H1 (cell line): ENCODE measurements around the gene QRICH1. TPM values are rescaled to one million over a fixed set of nuclear protein-coding genes. Genes with fewer than 3 reads are reported as not detected.
A peak's percentile ranks its signal among the peaks of the same experiment; 100 is the strongest.

Experiments
- CTCF ChIA-PET: fragments of 300-600 bp; sonication (Branson Sonifier 250); formaldehyde crosslinking; loops from one replicate; lab custom pipeline; 2021; ENCODE audit not compliant: partially characterized antibody; lab: Charles Lee
- POLR2A ChIA-PET: fragments of 300-600 bp; sonication (Branson Sonifier 250); formaldehyde crosslinking; loops from one replicate; lab custom pipeline; 2021; ENCODE audit warnings: inconsistent platforms; ENCODE audit not compliant: partially characterized antibody; lab: Charles Lee
- DNase-seq, 2 experiments: peaks; one replicate each; pipeline versions ENCODE4 v3.0.0 to v3.0.0-alpha.2; 2010 to 2022; ENCODE audit warnings: low spot score in 2 of 2, low read depth in 1 of 2, mixed read lengths in 1 of 2
- FAIRE-seq: peaks from 2 replicates; lab custom pipeline; 2011; peaks lifted over from hg19 to GRCh38; lab: Jason Lieb, UNC
- H2AFZ ChIP-seq: 2 replicates; pipeline ENCODE4 v1.8.1; 2012; ENCODE audit warnings: low read length, inconsistent platforms
- H2AK5ac ChIP-seq: 2 replicates; pipeline ENCODE4 v1.6.1; 2013; ENCODE audit warnings: low read depth, low read length
- H2BK120ac ChIP-seq: replicated peaks from 2 replicates; pipeline ENCODE3; 2013; ENCODE audit warnings: low read depth, low read length, inconsistent platforms
- H2BK12ac ChIP-seq: 2 replicates; pipeline ENCODE4 v1.6.1; 2013; ENCODE audit warnings: low read depth, low read length
- H2BK15ac ChIP-seq: 2 replicates; pipeline ENCODE4 v1.6.1; 2013; ENCODE audit warnings: low read length
- H2BK20ac ChIP-seq: 2 replicates; pipeline ENCODE4 v1.6.1; 2013; ENCODE audit warnings: low read length
- H2BK5ac ChIP-seq: 2 replicates; pipeline ENCODE4 v1.6.1; 2013; ENCODE audit warnings: low read depth, low read length
- H3K14ac ChIP-seq: 2 replicates; pipeline ENCODE4 v1.6.1; 2013; ENCODE audit warnings: inconsistent platforms; ENCODE audit not compliant: insufficient read length
- H3K18ac ChIP-seq: 2 replicates; pipeline ENCODE4 v1.6.1; 2013; ENCODE audit warnings: low read length; ENCODE audit errors: extremely low read depth
- H3K23ac ChIP-seq: 2 replicates; pipeline ENCODE4 v1.6.1; 2013; ENCODE audit warnings: inconsistent platforms; ENCODE audit not compliant: insufficient read length
- H3K23me2 ChIP-seq: 2 replicates; pipeline ENCODE4 v1.6.1; 2013; ENCODE audit warnings: low read depth, low read length
- H3K27ac ChIP-seq: 2 replicates; pipeline ENCODE4 v1.6.1; 2011; ENCODE audit warnings: low read depth, low read length, inconsistent platforms
- H3K27me3 ChIP-seq, 4 experiments: replicated peaks in 1 of 4; 1 replicate in 1 of 4; 2 replicates in 3 of 4; pipeline versions ENCODE4 v1.6.1 to v1.8.1; 2011 to 2013; ENCODE audit warnings: low read length in 3 of 4, mild to moderate bottlenecking in 3 of 4, inconsistent platforms in 2 of 4, mixed read lengths in 2 of 4, moderate library complexity in 1 of 4; ENCODE audit not compliant: control insufficient read depth in 3 of 4, insufficient read depth in 3 of 4; ENCODE audit errors: extremely low read depth in 1 of 4
- H3K36me3 ChIP-seq, 4 experiments: 2 replicates each; pipeline versions ENCODE4 v1.6.1 to v1.8.1; 2011 to 2013; ENCODE audit warnings: mild to moderate bottlenecking in 4 of 4, low read length in 3 of 4, moderate library complexity in 2 of 4, control low read depth in 1 of 4, inconsistent platforms in 1 of 4; ENCODE audit not compliant: insufficient read depth in 4 of 4, control insufficient read depth in 2 of 4
- H3K4ac ChIP-seq: replicated peaks from 2 replicates; pipeline ENCODE3; 2013; ENCODE audit warnings: low read length, low read depth, mixed read lengths, inconsistent platforms; ENCODE audit not compliant: insufficient read length
- H3K4me1 ChIP-seq, 4 experiments: replicated peaks in 1 of 4; 1 replicate in 1 of 4; 2 replicates in 3 of 4; pipeline versions ENCODE4 v1.6.1 to v1.8.1; 2011 to 2013; ENCODE audit warnings: low read length in 3 of 4, inconsistent platforms in 2 of 4, mixed read lengths in 1 of 4; ENCODE audit not compliant: insufficient read depth in 4 of 4, control insufficient read depth in 3 of 4
- H3K4me2 ChIP-seq, 2 experiments: 2 replicates each; pipeline versions ENCODE4 v1.6.1 to v1.8.1; 2011 to 2013; ENCODE audit warnings: low read depth in 2 of 2, low read length in 2 of 2, control low read depth in 1 of 2, inconsistent platforms in 1 of 2, mild to moderate bottlenecking in 1 of 2; ENCODE audit not compliant: insufficient read depth in 1 of 2
- H3K4me3 ChIP-seq, 4 experiments: fragments of 200-600, 300-600 bp in 1 of 4; sonication (generic), shearing (Covaris generic), sonication (Bioruptor Twin) in 1 of 4; 2 replicates each; pipeline versions ENCODE4 v1.5.1 to v1.8.1; 2011 to 2016; ENCODE audit warnings: low read length in 4 of 4, low read depth in 3 of 4, control low read depth in 2 of 4, inconsistent platforms in 2 of 4, mild to moderate bottlenecking in 2 of 4, mixed read lengths in 1 of 4, moderate library complexity in 1 of 4; ENCODE audit not compliant: insufficient read depth in 2 of 4; ENCODE audit errors: extremely low read depth in 1 of 4
- H3K56ac ChIP-seq: replicated peaks from 2 replicates; pipeline ENCODE3; 2013; ENCODE audit warnings: low read depth, mild to moderate bottlenecking, mixed read lengths, low read length, inconsistent platforms; ENCODE audit not compliant: insufficient read length
- H3K79me1 ChIP-seq: 2 replicates; pipeline ENCODE4 v1.6.1; 2013; ENCODE audit warnings: low read depth, low read length, control low read depth
- H3K79me2 ChIP-seq, 2 experiments: 2 replicates each; pipeline versions ENCODE4 v1.6.1 to v1.8.1; 2012 to 2013; ENCODE audit warnings: low read length in 2 of 2, mild to moderate bottlenecking in 2 of 2, inconsistent platforms in 1 of 2; ENCODE audit not compliant: insufficient read depth in 2 of 2, control insufficient read depth in 1 of 2
- H3K9ac ChIP-seq, 4 experiments: replicated peaks in 1 of 4; 1 replicate in 1 of 4; 2 replicates in 3 of 4; pipeline versions ENCODE4 v1.6.1 to v1.8.1; 2011 to 2013; ENCODE audit warnings: low read depth in 3 of 4, low read length in 3 of 4, control low read depth in 2 of 4, mild to moderate bottlenecking in 2 of 4, moderate library complexity in 2 of 4, inconsistent platforms in 1 of 4; ENCODE audit errors: extremely low read depth in 1 of 4
- H3K9me3 ChIP-seq, 2 experiments: 2 replicates each; pipeline versions ENCODE4 v1.6.1 to v1.8.1; 2012 to 2013; ENCODE audit warnings: mild to moderate bottlenecking in 2 of 2, moderate library complexity in 2 of 2, control low read depth in 1 of 2, inconsistent platforms in 1 of 2, low read depth in 1 of 2, low read length in 1 of 2, mixed read lengths in 1 of 2; ENCODE audit not compliant: insufficient read depth in 2 of 2
- H4K20me1 ChIP-seq, 2 experiments: replicated peaks in 1 of 2; 2 replicates each; pipeline versions ENCODE3 to v1.8.1; 2011 to 2013; ENCODE audit warnings: inconsistent platforms in 2 of 2, low read length in 2 of 2, mild to moderate bottlenecking in 1 of 2; ENCODE audit not compliant: insufficient read depth in 2 of 2, control insufficient read depth in 1 of 2
- H4K5ac ChIP-seq: 2 replicates; pipeline ENCODE4 v1.6.1; 2013; ENCODE audit warnings: low read length, low read depth, mixed read lengths, inconsistent platforms; ENCODE audit not compliant: insufficient read length
- H4K8ac ChIP-seq: 2 replicates; pipeline ENCODE4 v1.8.0; 2013; ENCODE audit warnings: mild to moderate bottlenecking, moderate library complexity, low read length, inconsistent platforms; ENCODE audit not compliant: insufficient read depth; ENCODE audit errors: extremely low read depth
- H4K91ac ChIP-seq: replicated peaks from 2 replicates; pipeline ENCODE3; 2013; ENCODE audit warnings: low read length, mixed read lengths, inconsistent platforms; ENCODE audit not compliant: insufficient read length
- ASH2L ChIP-seq: fragments of 200-600, 300-600 bp; sonication (generic); IDR thresholded peaks from one replicate; pipeline ENCODE4 v1.7.1; 2017; ENCODE audit warnings: low read length
- CBX5 ChIP-seq: fragments of 300-800, 300-1000 bp; sonication (generic); IDR thresholded peaks from 2 replicates; pipeline ENCODE4 v1.7.1; 2016; ENCODE audit warnings: antibody characterized with exemption, low read length, low read depth
- CHD2 ChIP-seq: IDR thresholded peaks from 2 replicates; pipeline ENCODE4 v1.6.1; 2012; ENCODE audit warnings: low read length, improper control_type of control experiment
- CTBP2 ChIP-seq: IDR thresholded peaks from 2 replicates; pipeline ENCODE4 v1.7.0; 2011; ENCODE audit warnings: borderline replicate concordance, mild to moderate bottlenecking, moderate library complexity, mixed read lengths, low read length; ENCODE audit not compliant: insufficient read depth, insufficient read length
- HDAC2 ChIP-seq, 2 experiments: fragments of 300-600 bp in 1 of 2; sonication (generic) in 1 of 2; IDR thresholded peaks; 2 replicates each; pipeline ENCODE4 v1.6.1; 2011 to 2012; ENCODE audit warnings: low read depth in 2 of 2, low read length in 2 of 2, mild to moderate bottlenecking in 2 of 2, moderate library complexity in 2 of 2, borderline replicate concordance in 1 of 2, inconsistent platforms in 1 of 2
- POLR2A ChIP-seq, 2 experiments: IDR thresholded peaks; 1 replicate in 1 of 2; 2 replicates in 1 of 2; pipeline ENCODE4 v1.6.1; 2011; ENCODE audit warnings: low read depth in 2 of 2, low read length in 2 of 2, mild to moderate bottlenecking in 2 of 2; ENCODE audit errors: control extremely low read depth in 1 of 2
- POLR2AphosphoS5 ChIP-seq: IDR thresholded peaks from 2 replicates; pipeline ENCODE4 v1.6.1; 2011; ENCODE audit warnings: low read depth, low read length
- RFX5 ChIP-seq: IDR thresholded peaks from 2 replicates; pipeline ENCODE4 v1.6.1; 2011; ENCODE audit warnings: low read depth, low read length, improper control_type of control experiment, borderline replicate concordance
- SIN3A ChIP-seq, 2 experiments: IDR thresholded peaks in 1 of 2; conservative IDR thresholded peaks in 1 of 2; 2 replicates each; pipeline ENCODE4 v1.6.1; 2011 to 2012; ENCODE audit warnings: low read length in 2 of 2, improper control_type of control experiment in 1 of 2, low read depth in 1 of 2, mild to moderate bottlenecking in 1 of 2
- SIRT6 ChIP-seq: IDR thresholded peaks from one replicate; pipeline ENCODE4 v1.7.1; 2012; ENCODE audit warnings: low read length, inconsistent platforms
- TBP ChIP-seq: IDR thresholded peaks from 2 replicates; pipeline ENCODE4 v1.6.1; 2011; ENCODE audit warnings: low read depth, low read length, improper control_type of control experiment
- TEAD4 ChIP-seq: IDR thresholded peaks from 2 replicates; pipeline ENCODE4 v1.6.1; 2012; ENCODE audit warnings: low read depth, low read length, inconsistent platforms, mixed read lengths
- USF2 ChIP-seq: IDR thresholded peaks from 2 replicates; pipeline ENCODE4 v1.6.1; 2011; ENCODE audit warnings: low read length, improper control_type of control experiment
- WGBS, 2 experiments: shearing (Covaris generic) in 1 of 2; methylation state at CpG; one replicate each; pipeline versions ENCODE4 v1.1.6 to v1.1.7; 2013 to 2015; ENCODE audit warnings: low lambda C conversion rate in 2 of 2, mixed read lengths in 2 of 2, inconsistent platforms in 1 of 2, low coverage in 1 of 2, missing lambda C conversion rate in 1 of 2; ENCODE audit not compliant: insufficient replicate concordance in 2 of 2, insufficient coverage in 1 of 2, insufficient read length in 1 of 2; ENCODE audit errors: extremely low coverage in 1 of 2, missing lambda C conversion rate in 1 of 2; 5-methylcytosine and 5-hydroxymethylcytosine counted together
- polyA plus RNA-seq, 7 experiments: library from polyadenylated mRNA; depleted of rRNA in 3 of 7; stranded (reverse) in 5 of 7; unstranded in 2 of 7; fragments of >200 nt in 5 of 7; fragments of 200-250 nt in 2 of 7; gene quantifications; 1 replicate in 5 of 7; 2 replicates in 1 of 7; 4 replicates in 1 of 7; pipeline versions ENCODE4 v1.2.1 to v1.2.3, GENCODE V29; 2011 to 2013; ENCODE audit warnings: missing spikeins in 2 of 7, mixed read lengths in 2 of 7
- total RNA-seq: library from RNA; stranded (reverse); fragmentation: NEBNext Ultra II Directional; extraction: Animal tissue kit (Norgen Biotek cat#: 25700); gene quantifications from 2 replicates; pipeline ENCODE4 v1.2.1, GENCODE V29; 2021

The QRICH1 gene
- total and polyA plus RNA-seq, 2 of the 8 experiments (the other 6 are each of a cell fraction or from before 2014, with no cell fraction given): 128 to 142 TPM

GRCh38 chr3:49135499-49135898, 41.6 kb upstream of the QRICH1 start:
- Histone ChIP-seq H3K56ac (no peak overlapping the region), H2BK5ac (no peak overlapping the region), H3K9ac (no peak overlapping the region), H3K18ac (no peak overlapping the region), H3K79me2 (no peaks in the 10 kb centered on the region), H2BK120ac (no peak overlapping the region), H2BK20ac (no peak overlapping the region), H2AFZ (no peak overlapping the region), H3K4me1 (peaks cover 0 to 8% (median 7%) of the 10 kb centered on the region in 4 experiments; a peak in 6 of 7 replicates), H3K4ac (no peak overlapping the region), H3K9me3 (no peaks in the 10 kb centered on the region), H3K14ac (no peak overlapping the region), H4K91ac (no peak overlapping the region), H3K23ac (no peak overlapping the region), H3K4me3 (no peak overlapping the region), H2AK5ac (0 out of 2 replicates have a peak overlapping the region, but pooled peaks have one; percentile 49), H3K36me3 (no peaks in the 10 kb centered on the region), H3K23me2 (peaks cover 12% of the 10 kb centered on the region), H3K79me1 (0 out of 2 replicates have a peak, but pooled peaks cover 4% of the 10 kb centered on the region), H3K27me3 (no peaks in the 10 kb centered on the region; a peak in 2 of 7 replicates), H3K4me2 (no peak overlapping the region), H4K5ac (no peak overlapping the region), H4K8ac (peak overlapping the region; percentile 83; the same call in 1 of the 2 replicates), H2BK12ac (no peak overlapping the region), H2BK15ac (peak overlapping the region; percentile 46; the same call in 1 of the 2 replicates), H3K27ac (no peak overlapping the region), H4K20me1 (peaks cover 0 to 1% of the 10 kb centered on the region in 2 experiments)
- CTCF ChIA-PET: interaction anchor here (1.1 to 5.5 kb wide), 3 partner anchors 14 to 28 kb away, joined by 4 to 43 read pairs (median 4); partner anchors contain the start of gene USP19
- FAIRE-seq (no peak), DNase-seq (no peak)
- POLR2A ChIA-PET: interaction anchor here (1.2 to 1.8 kb wide), 4 partner anchors 14 to 42 kb away, joined by 3 to 8 read pairs (median 4); partner anchors contain the start of gene USP19
- WGBS, 2 experiments: 79% methylated on average over 4 of the region's 4 CpGs; no CpG with 5 or more reads in 1 of the 2 experiments
- TF ChIP-seq SIRT6 (no peak), TBP (no peak), RFX5 (no peak), USF2 (no peak), CHD2 (no peak), CTBP2 (no peak), HDAC2 (IDR thresholded peaks at IDR 0.05; ENCODE audit: borderline replicate concordance in 1 of 2, low read depth in 2 of 2, low read length in 2 of 2) (no peak), SIN3A (conservative IDR thresholded peaks at IDR 0.05 in 1 of 2, IDR thresholded peaks at IDR 0.05 in 1 of 2; ENCODE audit: low read depth in 1 of 2, low read length in 2 of 2) (no peak), POLR2AphosphoS5 (no peak), POLR2A (IDR thresholded peaks at IDR 0.05; ENCODE audit: control extremely low read depth in 1 of 2, low read depth in 2 of 2, low read length in 2 of 2) (no peak), CBX5 (no peak), ASH2L (no peak), TEAD4 (no peak)
